Psoas muscle (tissue), 8 donors: ENCODE measurements around the gene BCL6B. TPM values are rescaled to one million over a fixed set of nuclear protein-coding genes. Genes with fewer than 3 reads are reported as not detected.

Source experiments
- ATAC-seq, 4 donors: fragments of 200-7000 bp; cut with Tn5 transposase; one replicate each; pipeline ENCODE4 v1.9.1; 2020; ENCODE audit warnings: moderate library complexity in 3 of 4, mild to moderate bottlenecking in 2 of 4
- DNase-seq, 2 donors: peaks; one replicate each; pipeline ENCODE4 v3.0.0-alpha.2; 2020
- H3K27ac ChIP-seq: fragments of 200-600 bp; one replicate; pipeline ENCODE4 v1.8.0; 2022
- H3K27me3 ChIP-seq, 3 donors: fragments of 200-600 bp in 1 of 3; one replicate each; pipeline versions ENCODE4 v1.6.1 to v1.8.0; 2013 to 2022; ENCODE audit warnings: low read length in 2 of 3, mild to moderate bottlenecking in 2 of 3, moderate library complexity in 1 of 3; ENCODE audit not compliant: insufficient read depth in 3 of 3
- H3K36me3 ChIP-seq, 2 donors: fragments of 200-600 bp in 1 of 2; one replicate each; pipeline versions ENCODE4 v1.6.1 to v1.8.0; 2013 to 2022; ENCODE audit warnings: low read depth in 1 of 2, mild to moderate bottlenecking in 1 of 2, moderate library complexity in 1 of 2; ENCODE audit not compliant: insufficient read depth in 1 of 2
- H3K4me1 ChIP-seq: fragments of 200-600 bp; one replicate; pipeline ENCODE4 v1.8.0; 2022
- H3K4me3 ChIP-seq: fragments of 200-600 bp; one replicate; pipeline ENCODE4 v1.8.0; 2022; ENCODE audit warnings: mild to moderate bottlenecking
- H3K9me3 ChIP-seq: fragments of 200-600 bp; one replicate; pipeline ENCODE4 v1.8.0; 2022
- WGBS, 3 donors: extraction: QIAGEN DNeasy Blood & Tissue Kit; methylation state at CpG; one replicate each; pipeline versions ENCODE4 v1.1.6 to v1.1.7; 2013; 5-methylcytosine and 5-hydroxymethylcytosine counted together
- intact Hi-C, 2 donors: fragments of 100-400 bp; cut with DNase I; formaldehyde crosslinking; loops; one replicate each; pipeline versions ENCODE4 v1.11.0 to v1.14.2; 2022
- polyA plus RNA-seq, 3 donors: library from polyadenylated mRNA; stranded (reverse); fragments of 200-250 nt; gene quantifications; one replicate each; pipeline ENCODE4 v1.2.3, GENCODE V29; 2013
- total RNA-seq, 4 donors: library from RNA; stranded (reverse); fragmentation: NEBNext Ultra II Directional in 2 of 4; extraction: Animal tissue kit (Norgen Biotek cat#: 25700) in 2 of 4; gene quantifications; one replicate each; pipeline versions ENCODE4 v1.2.1 to v1.2.4, GENCODE V29; 2021 to 2023
- TF ChIP-seq, protein P1 (sequence below): fragments of 200-600 bp; IDR thresholded peaks from one replicate; pipeline ENCODE4 v1.8.0; 2022; ENCODE audit warnings: antibody characterized with exemption
- donor health status: healthy with polysubstance abuse.
- donor health status: DM: no; HTN: no; CAD: no; lungs with moderate emphysema.
- donor health status: Bipolar disorder and iron deficiency.
- donor health status: healthy.
- donor health status: DM: yes; HTN: yes; CAD: no.
- donor health status: DM: no; HTN: no; CAD: no.
- donor health status: DM: no; HTN: no; CAD: no.
- donor health status: DM: yes; HTN: yes; CAD: no.

BCL6B gene
- total and polyA plus RNA-seq, 7 donors: 2.0 to 11.9 (median 6.1) TPM

GRCh38 chr17:7017827-7018200 lies 5.0 kb upstream of the BCL6B start:
- ATAC-seq: no peak

DNA sequence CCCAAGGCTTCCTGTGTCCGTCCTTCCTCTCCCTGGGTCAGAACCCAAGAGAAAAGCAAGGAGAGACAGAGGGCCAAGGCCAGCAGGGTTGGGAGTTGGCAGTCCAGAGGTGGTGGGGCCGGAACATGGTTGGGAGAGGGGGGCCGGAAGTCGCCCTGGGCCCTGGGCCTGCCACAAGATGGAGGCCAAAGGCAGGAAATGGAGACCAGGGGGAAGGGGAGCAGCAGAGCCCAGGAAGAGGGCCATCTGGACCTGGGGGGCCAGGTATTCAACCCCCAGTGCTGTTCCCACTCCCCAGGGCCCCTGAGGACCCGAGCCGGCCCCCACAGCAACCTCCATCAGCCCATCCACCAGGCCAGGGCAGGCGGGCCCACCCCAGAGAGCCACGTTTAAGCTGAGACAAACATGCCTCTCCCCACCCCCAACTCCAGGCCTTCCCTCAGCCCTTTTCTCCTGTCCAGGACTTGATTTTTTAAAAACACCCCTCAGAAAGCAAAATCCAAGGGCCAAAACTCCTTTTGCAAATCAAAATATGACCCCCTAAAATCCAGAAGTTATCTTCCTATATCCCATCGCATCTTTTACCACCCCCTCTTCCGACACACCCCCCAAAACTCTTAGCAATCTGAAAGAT lies 4.4 kb upstream of the BCL6B start:
- 35 to 49% (median 49%) methylated on average over 10 of the region's 10 CpGs for WGBS, 3 donors
- H3K4me3 ChIP-seq: peak overlapping the region; percentile 70
- DNase-seq (peak; percentile 80 to 87), ATAC-seq (no peak)
- H3K9me3 ChIP-seq: no peaks in the 10 kb centered on the region
- H3K27me3 ChIP-seq: peaks cover 0 to 14% (median 7%) of the 10 kb centered on the region in 3 donors
- H3K4me1 ChIP-seq: peaks cover 29% of the 10 kb centered on the region
- intact Hi-C loops: no loop called here
- H3K36me3 ChIP-seq: peaks cover 0 to 12% of the 10 kb centered on the region in 2 donors
- peak overlapping the region; percentile 80 for H3K27ac ChIP-seq
- TF ChIP-seq, protein P1, sequence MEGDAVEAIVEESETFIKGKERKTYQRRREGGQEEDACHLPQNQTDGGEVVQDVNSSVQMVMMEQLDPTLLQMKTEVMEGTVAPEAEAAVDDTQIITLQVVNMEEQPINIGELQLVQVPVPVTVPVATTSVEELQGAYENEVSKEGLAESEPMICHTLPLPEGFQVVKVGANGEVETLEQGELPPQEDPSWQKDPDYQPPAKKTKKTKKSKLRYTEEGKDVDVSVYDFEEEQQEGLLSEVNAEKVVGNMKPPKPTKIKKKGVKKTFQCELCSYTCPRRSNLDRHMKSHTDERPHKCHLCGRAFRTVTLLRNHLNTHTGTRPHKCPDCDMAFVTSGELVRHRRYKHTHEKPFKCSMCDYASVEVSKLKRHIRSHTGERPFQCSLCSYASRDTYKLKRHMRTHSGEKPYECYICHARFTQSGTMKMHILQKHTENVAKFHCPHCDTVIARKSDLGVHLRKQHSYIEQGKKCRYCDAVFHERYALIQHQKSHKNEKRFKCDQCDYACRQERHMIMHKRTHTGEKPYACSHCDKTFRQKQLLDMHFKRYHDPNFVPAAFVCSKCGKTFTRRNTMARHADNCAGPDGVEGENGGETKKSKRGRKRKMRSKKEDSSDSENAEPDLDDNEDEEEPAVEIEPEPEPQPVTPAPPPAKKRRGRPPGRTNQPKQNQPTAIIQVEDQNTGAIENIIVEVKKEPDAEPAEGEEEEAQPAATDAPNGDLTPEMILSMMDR: no peak

More at GRCh38 chr17:7017827-7018200, 5.0 kb upstream of the BCL6B start:
- H3K9me3 ChIP-seq: no peaks in the 10 kb centered on the region
- intact Hi-C loops: no loop called here
- H3K27me3 ChIP-seq: peaks cover 0 to 8% (median 3%) of the 10 kb centered on the region in 3 donors
- peaks cover 31% of the 10 kb centered on the region for H3K4me1 ChIP-seq
- peak overlapping the region; percentile 80 for H3K27ac ChIP-seq
- DNase-seq: no peak
- WGBS, 3 donors: 51 to 72% (median 53%) methylated on average over 12 of the region's 12 CpGs
- H3K36me3 ChIP-seq: peaks cover 0 to 12% of the 10 kb centered on the region in 2 donors
- H3K4me3 ChIP-seq: peak overlapping the region; percentile 70
- TF ChIP-seq, protein P1: no peak

DNA sequence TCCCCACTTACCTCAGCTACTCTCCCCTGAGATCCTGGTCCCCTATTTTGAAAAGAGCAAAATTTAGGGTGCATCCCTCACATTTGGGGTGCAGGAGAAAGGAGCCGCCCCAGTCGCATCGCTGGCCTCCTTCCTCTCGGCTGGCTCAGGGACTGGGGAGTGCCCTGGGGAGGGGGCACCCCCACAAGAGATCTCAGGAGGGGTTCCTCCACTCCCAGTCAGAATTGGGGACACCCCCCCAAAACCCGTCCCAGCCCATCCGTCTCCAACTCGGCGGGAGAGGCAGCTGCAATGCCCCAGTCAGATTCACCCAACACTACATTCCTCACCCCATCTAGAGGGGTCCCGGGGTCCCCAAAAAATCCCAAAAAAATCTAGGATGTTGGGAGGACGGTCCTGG lies 3.5 kb upstream of the BCL6B start:
- H3K4me1 ChIP-seq: peaks cover 24% of the 10 kb centered on the region
- H3K9me3 ChIP-seq: no peaks in the 10 kb centered on the region
- H3K4me3 ChIP-seq: peak overlapping the region; percentile 70
- peaks cover 0 to 17% (median 7%) of the 10 kb centered on the region in 3 donors for H3K27me3 ChIP-seq
- 16 to 17% (median 16%) methylated on average over 10 of the region's 10 CpGs for WGBS, 3 donors
- DNase-seq (no peak), ATAC-seq (no peak)
- H3K36me3 ChIP-seq: peaks cover 0 to 12% of the 10 kb centered on the region in 2 donors
- peak overlapping the region; percentile 80 for H3K27ac ChIP-seq
- intact Hi-C loops: no loop called here
- TF ChIP-seq, protein P1: no peak

- peak; percentile 58 to 77 for DNase-seq
- intact Hi-C loops: loop anchor here (5.0 kb wide), 1 partner anchor 108 kb away; no protein-coding TSS in a partner anchor
- WGBS, 3 donors: 6 to 11% (median 10%) methylated on average over 10 to 16 of the region's 16 CpGs
- Histone ChIP-seq H3K27ac (peak overlapping the region; percentile 80), H3K27me3 (peaks cover 0 to 17% (median 7%) of the 10 kb centered on the region in 3 donors), H3K4me3 (peak overlapping the region; percentile 70), H3K36me3 (peaks cover 0 to 12% of the 10 kb centered on the region in 2 donors), H3K9me3 (no peaks in the 10 kb centered on the region), H3K4me1 (peaks cover 24% of the 10 kb centered on the region)
- TF ChIP-seq, protein P1: no peak
- peak in 1 of 4 donors; percentile 21 for ATAC-seq
These were observed 2.9 kb upstream of the BCL6B start for GRCh38 chr17:7019839-7020519.
